ENCODE results near the gene CASK.
"Not testable (repeated sequence)": the region's sequence is repeated elsewhere in the genome, so short reads cannot be mapped to it uniquely, and the experiment has no call there.

DNA sequence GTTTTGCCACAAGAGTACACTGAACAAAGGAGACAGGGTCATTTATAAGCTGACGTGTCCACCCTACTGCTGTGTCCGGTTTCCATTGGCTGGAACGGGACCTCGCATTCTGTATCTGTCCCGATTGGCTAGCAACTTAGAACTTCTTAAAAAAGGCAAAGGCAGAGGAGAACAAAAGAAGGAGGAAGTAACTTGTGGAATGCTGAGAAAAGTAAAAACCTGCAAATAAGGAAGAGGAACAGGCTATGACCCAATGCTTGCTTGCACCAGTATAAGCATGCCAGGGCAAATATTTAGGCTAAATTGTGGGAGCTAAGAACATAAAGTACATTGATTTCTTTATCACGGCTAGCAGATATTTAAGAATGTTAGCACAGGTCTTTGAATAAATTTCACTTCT lies 203.7 kb downstream of the CASK start:
- not testable (repeated sequence) for TF ChIP-seq POLR2A (IDR thresholded peaks at IDR 0.05; ENCODE audit: low read length); GATA1 (IDR thresholded peaks at IDR 0.05; ENCODE audit: low read depth, low read length)

Measured in erythroblast (primary cell).